Esophagus squamous epithelium (tissue), 4 donors: ENCODE data around the gene CHCHD10.

Source experiments
- POLR2A ChIP-seq, 4 donors: fragments of 450-650 bp; IDR thresholded peaks; one replicate each; pipeline ENCODE4 v1.6.1; 2017; ENCODE audit warnings: antibody characterized with exemption in 4 of 4, mild to moderate bottlenecking in 4 of 4, moderate library complexity in 3 of 4
- TF ChIP-seq, protein P1 (sequence below), 6 experiments: fragments of 450-650 bp in 4 of 6; fragments of 200-600 bp in 2 of 6; sonication (generic) in 2 of 6; IDR thresholded peaks; one replicate each; pipeline ENCODE4 v1.5.1; 2016 to 2019; ENCODE audit warnings: antibody characterized with exemption in 6 of 6, mild to moderate bottlenecking in 4 of 6, moderate library complexity in 4 of 6

DNA sequence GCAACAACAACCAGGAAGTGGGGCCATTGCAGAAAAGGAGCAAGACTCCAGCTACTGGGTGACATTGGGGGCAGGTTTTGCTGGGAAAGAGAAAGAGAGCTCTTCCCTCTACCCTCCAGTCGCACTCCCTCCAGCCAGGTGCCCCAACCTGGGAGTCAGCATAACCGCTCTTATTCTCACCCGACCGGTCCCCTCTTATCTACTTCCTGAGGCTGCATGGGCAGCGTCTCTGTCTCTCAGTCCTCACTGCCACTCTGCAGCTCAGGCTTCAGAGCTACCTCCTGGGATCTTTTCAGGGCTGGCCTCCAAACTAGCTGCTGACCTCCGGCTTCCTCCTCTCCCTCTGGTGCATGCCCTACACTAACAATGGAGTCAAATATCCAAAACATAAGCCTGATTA is 22.0 kb downstream of the CHCHD10 start:
- no peak for TF ChIP-seq POLR2A (IDR thresholded peaks at IDR 0.05)
- TF ChIP-seq, protein P1, sequence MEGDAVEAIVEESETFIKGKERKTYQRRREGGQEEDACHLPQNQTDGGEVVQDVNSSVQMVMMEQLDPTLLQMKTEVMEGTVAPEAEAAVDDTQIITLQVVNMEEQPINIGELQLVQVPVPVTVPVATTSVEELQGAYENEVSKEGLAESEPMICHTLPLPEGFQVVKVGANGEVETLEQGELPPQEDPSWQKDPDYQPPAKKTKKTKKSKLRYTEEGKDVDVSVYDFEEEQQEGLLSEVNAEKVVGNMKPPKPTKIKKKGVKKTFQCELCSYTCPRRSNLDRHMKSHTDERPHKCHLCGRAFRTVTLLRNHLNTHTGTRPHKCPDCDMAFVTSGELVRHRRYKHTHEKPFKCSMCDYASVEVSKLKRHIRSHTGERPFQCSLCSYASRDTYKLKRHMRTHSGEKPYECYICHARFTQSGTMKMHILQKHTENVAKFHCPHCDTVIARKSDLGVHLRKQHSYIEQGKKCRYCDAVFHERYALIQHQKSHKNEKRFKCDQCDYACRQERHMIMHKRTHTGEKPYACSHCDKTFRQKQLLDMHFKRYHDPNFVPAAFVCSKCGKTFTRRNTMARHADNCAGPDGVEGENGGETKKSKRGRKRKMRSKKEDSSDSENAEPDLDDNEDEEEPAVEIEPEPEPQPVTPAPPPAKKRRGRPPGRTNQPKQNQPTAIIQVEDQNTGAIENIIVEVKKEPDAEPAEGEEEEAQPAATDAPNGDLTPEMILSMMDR (IDR thresholded peaks at IDR 0.05): no peak
